T47D (cell line): ENCODE measurements around the gene PARP8.
"Not testable (repeated sequence)": the region's sequence is repeated elsewhere in the genome, so short reads cannot be mapped to it uniquely, and the experiment has no call there.

ENCODE experiments used
- DNase-seq, 2 experiments: peaks; one replicate each; pipeline versions ENCODE4 v3.0.0 to v3.0.0-alpha.2; 2011 to 2012; ENCODE audit warnings: low read depth in 1 of 2, low spot score in 1 of 2
- JUND ChIP-seq: IDR thresholded peaks from 2 replicates; pipeline ENCODE4 v1.6.1; 2012; ENCODE audit warnings: low read depth
- in situ Hi-C: cut with HindIII; loops from 2 replicates; pipeline ENCODE4 v1.10.0; 2016; ENCODE audit warnings: low sequenced_read_pairs, low pct_unique_long_range_greater_than_20kb

Gene PARP8, protein sequence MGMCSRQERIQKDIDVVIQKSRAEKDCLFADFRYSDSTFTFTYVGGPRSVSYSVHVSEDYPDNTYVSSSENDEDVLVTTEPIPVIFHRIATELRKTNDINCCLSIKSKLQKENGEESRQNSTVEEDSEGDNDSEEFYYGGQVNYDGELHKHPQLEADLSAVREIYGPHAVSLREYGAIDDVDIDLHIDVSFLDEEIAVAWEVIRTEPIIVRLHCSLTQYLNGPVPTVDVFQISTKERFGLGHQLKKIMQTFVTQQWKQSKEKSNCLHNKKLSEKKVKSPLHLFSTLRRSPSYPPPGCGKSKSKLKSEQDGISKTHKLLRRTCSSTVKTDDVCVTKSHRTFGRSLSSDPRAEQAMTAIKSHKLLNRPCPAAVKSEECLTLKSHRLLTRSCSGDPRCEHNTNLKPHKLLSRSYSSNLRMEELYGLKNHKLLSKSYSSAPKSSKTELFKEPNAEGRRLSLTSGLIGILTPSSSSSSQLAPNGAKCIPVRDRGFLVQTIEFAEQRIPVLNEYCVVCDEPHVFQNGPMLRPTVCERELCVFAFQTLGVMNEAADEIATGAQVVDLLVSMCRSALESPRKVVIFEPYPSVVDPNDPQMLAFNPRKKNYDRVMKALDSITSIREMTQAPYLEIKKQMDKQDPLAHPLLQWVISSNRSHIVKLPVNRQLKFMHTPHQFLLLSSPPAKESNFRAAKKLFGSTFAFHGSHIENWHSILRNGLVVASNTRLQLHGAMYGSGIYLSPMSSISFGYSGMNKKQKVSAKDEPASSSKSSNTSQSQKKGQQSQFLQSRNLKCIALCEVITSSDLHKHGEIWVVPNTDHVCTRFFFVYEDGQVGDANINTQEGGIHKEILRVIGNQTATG

GRCh38 chr5:50666261-50667022 is at the start of gene PARP8:
TSS of gene PARP8 (plus strand) at chr5:50666637. CDS start at chr5:50667096, 459 bp downstream.
- TF ChIP-seq JUND: no peak
- peak in 1 of 2 experiments; percentile 27 for DNase-seq
- in situ Hi-C loops: no loop called here

DNA sequence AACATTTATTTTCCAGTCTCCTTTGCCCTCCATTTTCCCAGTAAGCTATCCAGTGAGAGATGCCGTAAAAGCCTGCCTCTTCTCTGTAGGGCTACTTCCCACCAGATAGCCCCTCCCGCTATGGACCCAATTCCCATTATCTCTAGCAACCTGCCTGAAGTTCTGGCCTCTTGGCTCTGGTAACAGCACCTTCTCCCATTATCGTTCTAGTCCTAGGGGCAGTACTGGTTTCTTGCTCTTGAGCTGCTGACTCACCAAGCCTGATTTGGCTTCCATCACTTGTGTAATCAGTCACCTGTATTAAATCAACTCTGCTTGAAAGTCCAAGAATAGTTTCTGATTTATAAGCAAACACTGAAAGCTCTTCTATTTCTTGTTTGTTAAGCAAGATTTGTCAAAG is 42.8 kb upstream of the PARP8 start:
- no peak for DNase-seq
- TF ChIP-seq JUND: no peak
- in situ Hi-C loops: no loop called here

DNA sequence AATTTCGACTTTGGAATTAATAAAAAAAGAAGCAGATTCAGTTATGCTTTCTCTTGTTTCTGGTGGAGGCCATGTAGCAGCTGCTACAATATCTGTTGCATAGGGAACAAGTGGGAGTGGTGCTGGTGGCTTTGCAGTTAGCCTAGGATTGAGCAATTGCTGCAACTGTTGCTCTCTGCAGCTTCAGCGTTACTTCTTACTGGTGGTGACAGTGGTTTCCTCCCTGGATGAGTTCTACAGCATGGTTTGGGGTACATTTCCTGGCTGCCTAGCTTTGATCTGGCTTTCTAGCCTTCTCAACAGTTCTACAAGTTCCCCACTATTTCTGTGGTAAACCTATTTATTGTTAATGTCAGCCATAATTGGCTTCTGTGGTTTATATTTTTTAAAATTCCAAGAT is 31.6 kb upstream of the PARP8 start:
- DNase-seq, in situ Hi-C loops: not testable (repeated sequence)

DNA sequence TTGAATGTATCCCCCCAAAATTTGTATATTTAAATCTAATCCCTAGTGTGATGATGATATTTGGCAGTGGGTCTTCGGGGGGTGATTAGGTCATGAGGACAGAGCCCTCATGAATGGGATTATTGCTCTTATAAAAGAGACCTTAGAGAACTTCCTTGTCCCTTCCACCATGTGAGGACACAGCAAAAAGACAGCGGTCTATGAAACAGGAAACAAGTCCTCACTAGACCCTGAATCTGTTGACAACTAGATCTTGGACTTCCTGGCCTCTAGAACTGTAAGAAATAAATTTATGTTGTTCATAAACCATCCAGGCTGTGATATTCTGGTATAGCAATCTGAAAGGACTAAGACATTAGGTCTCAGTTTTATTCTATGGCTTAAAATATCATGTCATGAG is 28.9 kb upstream of the PARP8 start:
- in situ Hi-C loops, DNase-seq: not testable (repeated sequence)

DNA sequence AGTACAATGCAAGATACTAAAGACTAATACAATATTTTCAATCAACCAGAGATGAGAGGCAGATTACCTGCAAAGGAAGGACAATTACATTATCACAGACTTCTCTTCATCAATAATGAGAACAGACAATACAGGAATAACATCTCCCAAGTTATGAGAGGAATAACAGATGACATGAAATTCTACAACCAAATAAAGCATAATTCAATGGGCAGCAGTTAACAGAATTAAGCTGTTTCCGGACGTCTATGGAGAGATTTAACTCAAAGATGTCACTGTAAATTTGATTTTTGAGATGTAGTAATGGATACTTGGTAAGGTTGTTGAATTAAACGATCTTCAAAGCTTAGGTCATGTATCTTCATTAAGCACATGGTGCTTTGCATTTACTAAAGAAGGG is 19.8 kb upstream of the PARP8 start:
- no peak for TF ChIP-seq JUND
- in situ Hi-C loops: no loop called here

DNA sequence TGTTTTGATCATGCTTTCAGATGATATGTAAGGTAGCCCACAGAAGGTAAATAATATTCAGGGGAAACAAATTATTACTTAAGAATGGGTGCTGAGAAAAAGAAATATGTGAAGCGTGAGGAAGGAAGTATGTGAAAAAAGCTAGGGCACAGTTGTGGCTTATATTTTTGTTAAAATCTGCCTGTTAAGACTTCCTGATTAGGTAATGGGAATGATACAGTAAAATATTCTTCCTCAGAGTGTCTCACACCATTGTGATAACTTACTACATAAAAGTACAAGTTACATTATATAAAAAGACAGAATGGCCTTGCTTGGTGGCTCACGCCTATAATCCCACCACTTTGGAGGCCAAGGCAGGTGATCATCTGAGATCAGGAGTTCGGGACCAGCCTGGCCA is 18.7 kb upstream of the PARP8 start:
- in situ Hi-C loops: no loop called here
- no peak for TF ChIP-seq JUND
- no peak for DNase-seq

More for the DNA sequence above, 19.8 kb upstream of the PARP8 start:
- DNase-seq: no peak

DNA sequence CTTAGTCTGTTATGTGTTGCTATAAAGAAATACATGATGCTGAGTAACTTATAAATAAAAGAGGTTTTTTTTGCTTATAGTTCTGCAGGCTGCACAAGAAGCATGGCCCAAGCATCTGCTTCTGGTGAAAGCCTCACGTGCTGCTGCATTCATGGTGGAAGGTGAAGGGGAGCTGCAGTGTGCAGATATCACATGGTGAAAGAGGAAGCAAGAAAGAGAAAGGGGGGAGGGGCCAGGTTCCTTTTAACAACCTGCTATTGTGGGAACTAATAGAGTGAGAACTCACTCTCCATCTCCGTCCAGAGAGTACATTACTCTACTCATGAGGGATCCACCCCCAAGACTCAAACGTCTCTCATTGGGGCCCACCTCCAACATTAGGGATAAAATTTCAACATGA is 12.5 kb upstream of the PARP8 start:
- in situ Hi-C loops: no loop called here
- DNase-seq: no peak
- no peak for TF ChIP-seq JUND

GRCh38 chr5:50655067-50655809 is 11.2 kb upstream of the PARP8 start:
- TF ChIP-seq JUND: no peak
- DNase-seq: no peak
- in situ Hi-C loops: no loop called here

DNA sequence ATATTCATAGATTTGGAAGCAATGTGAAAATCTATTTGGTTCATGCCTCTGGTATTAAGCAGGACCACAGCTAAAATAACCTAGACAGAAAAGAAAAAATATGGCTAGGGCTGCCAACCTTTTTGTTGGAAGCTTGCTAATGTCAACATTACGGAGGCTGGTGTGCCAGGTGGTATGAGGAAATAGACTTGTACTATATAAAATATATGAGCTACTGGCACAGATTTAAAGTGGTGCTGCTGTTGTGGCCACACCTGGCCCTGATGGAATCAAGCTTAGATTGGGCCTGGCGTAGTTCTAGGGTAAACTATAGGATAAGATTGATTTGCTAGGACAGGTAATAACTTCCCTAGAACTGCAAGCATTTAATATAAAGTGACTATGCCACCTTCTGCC is 10.6 kb upstream of the PARP8 start:
- DNase-seq: peak; percentile 51 to 91
- peak; percentile 62; the same call in 1 of the 2 replicates for TF ChIP-seq JUND
- in situ Hi-C loops: no loop called here

GRCh38 chr5:50657044-50657443 is 9.4 kb upstream of the PARP8 start:
- no peak for TF ChIP-seq JUND
- DNase-seq: no peak
- in situ Hi-C loops: no loop called here

GRCh38 chr5:50658246-50658645 is 8.2 kb upstream of the PARP8 start:
- TF ChIP-seq JUND: no peak
- no peak for DNase-seq
- in situ Hi-C loops: no loop called here

GRCh38 chr5:50663636-50664035 is 2.8 kb upstream of the PARP8 start:
- in situ Hi-C loops: no loop called here
- no peak for TF ChIP-seq JUND
- no peak for DNase-seq
